A549 treated with RU486 at 1 μM for 4 hours (cell line): ENCODE results near the gene MYL3. TPM values are rescaled to one million over a fixed set of nuclear protein-coding genes. Genes with fewer than 3 reads are reported as not detected.

Experiments
- total RNA-seq: library from RNA; stranded (reverse); fragments of 200-300 nt; extraction: Qiagen RNA extraction; gene quantifications from 5 replicates; pipeline ENCODE4 v1.2.3, GENCODE V29; 2022; ENCODE audit warnings: low read depth

Gene MYL3
- 0.22 to 0.35 TPM in 2 of 5 replicates, not detected in the others for total RNA-seq

GRCh38 chr3:46863261-46863782 lies at the start of gene MYL3:
MYL3 (minus strand) TSS chr3:46863444; CDS start chr3:46863390, 54 bp downstream.

GRCh38 chr3:46877406-46878125 lies 14.3 kb upstream of the MYL3 start, which contains the start of gene PTH1R:
PTH1R (plus strand) TSS chr3:46877721; CDS start chr3:46883560, 5,839 bp downstream.

Other genes starting within 250 kb of the MYL3 start
- gene ALS2CL, start 169.8 kb downstream of the MYL3 start, total RNA-seq: 4.5 to 7.8 TPM (median 6.3 TPM) in 5 replicates
- gene TMIE, start 162.1 kb downstream of the MYL3 start, total RNA-seq: 0.13 to 0.24 TPM (median 0.18 TPM) in 4 of 5 replicates, not detected in the other
- not detected in 5 replicates for gene PRSS50, start 145.6 kb downstream of the MYL3 start, total RNA-seq
- 0.07 to 0.67 TPM (median 0.47 TPM) in 5 replicates for gene PTH1R, start 14.3 kb upstream of the MYL3 start, total RNA-seq
- gene CCDC12, start 113.3 kb upstream of the MYL3 start, total RNA-seq: 52.6 to 98.1 TPM (median 60.3 TPM) in 5 replicates
- 35.1 to 58.1 TPM (median 48.1 TPM) in 5 replicates for gene NBEAL2, start 116.2 kb upstream of the MYL3 start, total RNA-seq